Measurements from ENCODE around the gene MYO15A.

Gene MYO15A

DNA sequence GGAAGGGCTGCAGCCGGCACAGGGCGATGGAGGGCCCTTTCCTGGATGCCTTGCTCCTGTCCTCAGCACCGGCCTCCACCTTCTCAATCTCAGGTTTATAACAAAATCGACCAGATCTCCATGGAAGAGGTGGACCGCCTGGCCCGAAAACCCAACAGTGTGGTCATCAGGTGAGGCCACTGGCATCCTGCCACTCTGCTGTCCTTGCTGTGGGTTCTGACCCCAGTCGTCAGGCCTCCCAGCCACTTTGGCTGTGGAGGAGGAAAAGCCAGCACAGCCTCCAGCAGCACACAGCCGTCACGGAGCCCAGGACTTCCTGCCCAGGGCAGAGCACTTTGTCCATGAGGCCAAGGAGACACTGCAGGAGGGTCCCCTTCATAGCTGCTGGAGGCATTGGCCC lies 6.7 kb upstream of the MYO15A start:
- Histone ChIP-seq H3K27me3 (replicated peaks; ENCODE audit: insufficient read depth, low read length) (no peaks in the 10 kb centered on the region), H2AFZ (ENCODE audit: low read length) (no peak overlapping the region), H3K4me1 (ENCODE audit: low read length) (no peaks in the 10 kb centered on the region), H3K79me2 (ENCODE audit: low read length) (no peaks in the 10 kb centered on the region), H3K27ac (ENCODE audit: low read length) (no peak overlapping the region), H3K9me3 (replicated peaks; ENCODE audit: insufficient read depth, low read length) (no peaks in the 10 kb centered on the region), H3K4me2 (ENCODE audit: low read depth, low read length) (no peak overlapping the region), H3K4me3 (ENCODE audit: low read length) (no peak overlapping the region), H3K9me2 (replicated peaks; ENCODE audit: insufficient read depth, low read length) (no peaks in the 10 kb centered on the region), H3K9ac (ENCODE audit: low read length) (no peak overlapping the region), H3F3A (ENCODE audit: insufficient read depth, low read length) (no peaks in the 10 kb centered on the region), H3K36me3 (replicated peaks; ENCODE audit: insufficient read depth, low read length) (no peaks in the 10 kb centered on the region), H4K20me1 (ENCODE audit: insufficient read depth, low read length) (no peaks in the 10 kb centered on the region)
- TF ChIP-seq EZH2phosphoT487 (IDR thresholded peaks at IDR 0.05; ENCODE audit: low read length) (no peak), CTCF (IDR thresholded peaks at IDR 0.05; ENCODE audit: low read length) (no peak), EZH2 (optimal IDR thresholded peaks at IDR 0.05; ENCODE audit: low read depth, low read length) (no peak)
- DNase-seq: no peak

- no peaks in the 10 kb centered on the region for H3F3A ChIP-seq (ENCODE audit: insufficient read depth, low read length)
- no peaks in the 10 kb centered on the region for H3K27me3 ChIP-seq (replicated peaks; ENCODE audit: insufficient read depth, low read length)
- no peaks in the 10 kb centered on the region for H3K9me3 ChIP-seq (replicated peaks; ENCODE audit: insufficient read depth, low read length)
- TF ChIP-seq CTCF (IDR thresholded peaks at IDR 0.05; ENCODE audit: low read length) (no peak), EZH2 (optimal IDR thresholded peaks at IDR 0.05; ENCODE audit: low read depth, low read length) (no peak), EZH2phosphoT487 (IDR thresholded peaks at IDR 0.05; ENCODE audit: low read length) (no peak)
- no peak for DNase-seq
- no peak overlapping the region for H3K4me2 ChIP-seq (ENCODE audit: low read depth, low read length)
- H4K20me1 ChIP-seq (ENCODE audit: insufficient read depth, low read length): no peaks in the 10 kb centered on the region
- no peak overlapping the region for H3K9ac ChIP-seq (ENCODE audit: low read length)
- H3K9me2 ChIP-seq (replicated peaks; ENCODE audit: insufficient read depth, low read length): no peaks in the 10 kb centered on the region
- H3K4me1 ChIP-seq (ENCODE audit: low read length): no peaks in the 10 kb centered on the region
- no peak overlapping the region for H2AFZ ChIP-seq (ENCODE audit: low read length)
- H3K36me3 ChIP-seq (replicated peaks; ENCODE audit: insufficient read depth, low read length): no peaks in the 10 kb centered on the region
- H3K4me3 ChIP-seq (ENCODE audit: low read length): no peak overlapping the region
- no peak overlapping the region for H3K27ac ChIP-seq (ENCODE audit: low read length)
- no peaks in the 10 kb centered on the region for H3K79me2 ChIP-seq (ENCODE audit: low read length)
Measured at GRCh38 chr17:18102640-18103039, 5.9 kb upstream of the MYO15A start.

DNA sequence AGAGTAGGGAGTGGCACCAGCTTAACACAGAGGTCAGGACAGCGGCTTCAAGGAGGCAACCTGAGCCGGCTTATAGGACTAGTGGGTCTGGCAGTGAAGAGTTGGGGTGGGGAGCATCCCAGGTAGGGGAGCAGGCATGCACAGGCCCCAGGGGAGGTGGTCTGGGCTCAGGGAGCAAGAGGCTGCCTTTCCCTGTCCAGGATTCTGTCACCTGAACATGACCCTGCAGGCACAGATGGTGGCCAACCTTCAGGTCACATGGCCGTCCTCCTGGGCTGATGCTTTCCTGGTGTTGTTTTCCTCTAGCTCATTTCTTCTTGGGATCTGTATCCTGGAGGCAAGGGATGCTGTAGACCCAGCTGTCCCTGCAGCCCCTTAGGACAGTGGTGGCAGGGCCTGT lies 3.5 kb upstream of the MYO15A start:
- Histone ChIP-seq H3K36me3 (replicated peaks; ENCODE audit: insufficient read depth, low read length) (no peaks in the 10 kb centered on the region), H3K27ac (ENCODE audit: low read length) (no peak overlapping the region), H3K9me3 (replicated peaks; ENCODE audit: insufficient read depth, low read length) (no peaks in the 10 kb centered on the region)

GRCh38 chr17:18105595-18105994 lies 3.0 kb upstream of the MYO15A start:
- Histone ChIP-seq H3K27ac (ENCODE audit: low read length) (no peak overlapping the region), H3K79me2 (ENCODE audit: low read length) (no peaks in the 10 kb centered on the region), H3F3A (ENCODE audit: insufficient read depth, low read length) (no peaks in the 10 kb centered on the region), H3K9me3 (replicated peaks; ENCODE audit: insufficient read depth, low read length) (no peaks in the 10 kb centered on the region), H3K27me3 (replicated peaks; ENCODE audit: insufficient read depth, low read length) (no peaks in the 10 kb centered on the region), H3K4me3 (ENCODE audit: low read length) (no peak overlapping the region), H2AFZ (ENCODE audit: low read length) (no peak overlapping the region), H3K4me2 (ENCODE audit: low read depth, low read length) (no peak overlapping the region), H3K36me3 (replicated peaks; ENCODE audit: insufficient read depth, low read length) (no peaks in the 10 kb centered on the region), H3K9ac (ENCODE audit: low read length) (no peak overlapping the region), H3K4me1 (ENCODE audit: low read length) (no peaks in the 10 kb centered on the region), H3K9me2 (replicated peaks; ENCODE audit: insufficient read depth, low read length) (no peaks in the 10 kb centered on the region), H4K20me1 (ENCODE audit: insufficient read depth, low read length) (no peaks in the 10 kb centered on the region)
- TF ChIP-seq EZH2phosphoT487 (IDR thresholded peaks at IDR 0.05; ENCODE audit: low read length) (no peak), EZH2 (optimal IDR thresholded peaks at IDR 0.05; ENCODE audit: low read depth, low read length) (no peak), CTCF (IDR thresholded peaks at IDR 0.05; ENCODE audit: low read length) (no peak)
- DNase-seq: no peak

More for the DNA sequence above, 3.5 kb upstream of the MYO15A start:
- Histone ChIP-seq H3F3A (ENCODE audit: insufficient read depth, low read length) (no peaks in the 10 kb centered on the region), H3K4me2 (ENCODE audit: low read depth, low read length) (no peak overlapping the region), H3K9me2 (replicated peaks; ENCODE audit: insufficient read depth, low read length) (no peaks in the 10 kb centered on the region), H3K79me2 (ENCODE audit: low read length) (no peaks in the 10 kb centered on the region), H3K4me1 (ENCODE audit: low read length) (no peaks in the 10 kb centered on the region), H3K27me3 (replicated peaks; ENCODE audit: insufficient read depth, low read length) (no peaks in the 10 kb centered on the region), H2AFZ (ENCODE audit: low read length) (no peak overlapping the region), H3K4me3 (ENCODE audit: low read length) (no peak overlapping the region), H3K9ac (ENCODE audit: low read length) (no peak overlapping the region), H4K20me1 (ENCODE audit: insufficient read depth, low read length) (no peaks in the 10 kb centered on the region)
- TF ChIP-seq EZH2 (optimal IDR thresholded peaks at IDR 0.05; ENCODE audit: low read depth, low read length): no peak
- DNase-seq: no peak
